Adipocyte (in vitro differentiated cells): Measurements from ENCODE around the gene GALR3.

Experiments
- DNase-seq: peaks from one replicate; pipeline ENCODE4 v3.0.0-alpha.2; 2015; ENCODE audit warnings: low read depth
- H3K27me3 ChIP-seq: replicated peaks from 2 replicates; pipeline ENCODE4 v1.7.0; 2013; ENCODE audit warnings: mild to moderate bottlenecking, low read length, moderate library complexity; ENCODE audit not compliant: control insufficient read depth, insufficient read depth
- H3K36me3 ChIP-seq: 2 replicates; pipeline ENCODE4 v1.7.0; 2013; ENCODE audit warnings: low read length, mild to moderate bottlenecking, moderate library complexity; ENCODE audit not compliant: control insufficient read depth, insufficient read depth, severe bottlenecking
- H3K4me1 ChIP-seq: 2 replicates; pipeline ENCODE4 v1.7.0; 2013; ENCODE audit warnings: mild to moderate bottlenecking, low read length, moderate library complexity; ENCODE audit not compliant: control insufficient read depth, insufficient read depth
- H3K4me3 ChIP-seq: 2 replicates; pipeline ENCODE4 v1.7.0; 2013; ENCODE audit warnings: mild to moderate bottlenecking, low read length, moderate library complexity
- H3K9ac ChIP-seq: 2 replicates; pipeline ENCODE4 v1.7.0; 2013; ENCODE audit warnings: mild to moderate bottlenecking, low read length, moderate library complexity
- H3K9me3 ChIP-seq: 2 replicates; pipeline ENCODE4 v1.7.0; 2013; ENCODE audit warnings: mild to moderate bottlenecking, low read length, moderate library complexity; ENCODE audit not compliant: control insufficient read depth

GALR3 gene

DNA sequence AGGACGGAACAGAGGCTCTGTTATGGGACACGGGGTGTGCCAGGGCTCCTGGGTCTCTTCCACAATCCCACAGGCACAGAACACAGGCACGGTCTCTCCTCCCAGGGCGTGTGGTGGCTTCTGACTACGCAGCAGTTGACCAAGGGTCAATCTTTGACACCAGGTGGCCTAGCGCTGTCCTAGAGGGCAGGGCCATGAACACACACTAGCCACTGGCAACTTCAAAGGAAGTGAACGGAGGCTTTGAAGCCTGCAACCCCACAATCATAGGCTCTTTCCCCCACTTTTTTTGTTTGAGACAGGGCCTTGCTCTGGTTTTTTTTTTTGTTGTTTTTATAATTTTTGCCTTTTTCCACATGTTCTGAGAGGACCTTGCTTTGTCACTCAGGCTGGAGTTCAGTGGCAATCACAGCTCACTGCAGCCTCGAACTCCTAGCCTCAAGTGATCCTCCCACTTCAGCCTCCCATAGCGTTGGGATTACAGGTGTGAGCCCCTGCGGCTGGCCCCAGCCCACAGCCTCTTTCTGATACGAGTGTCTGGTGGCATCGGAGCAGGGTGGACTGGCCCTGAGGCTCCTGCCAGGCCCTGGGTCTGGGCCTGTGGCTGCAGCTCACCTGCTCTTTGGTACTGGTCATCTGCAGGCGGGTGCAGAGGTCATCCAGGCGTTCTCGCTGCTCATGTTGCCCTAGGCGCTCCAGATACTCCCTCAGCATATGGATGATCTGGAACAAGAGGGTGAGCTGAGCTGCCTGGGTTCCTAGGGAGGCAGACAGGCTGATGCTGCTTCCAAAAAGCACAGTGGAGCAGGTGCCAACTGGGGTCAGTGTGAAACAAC lies 9.1 kb downstream of the GALR3 start:
- Histone ChIP-seq H3K27me3 (no peaks in the 10 kb centered on the region), H3K4me1 (no peaks in the 10 kb centered on the region), H3K36me3 (peaks cover 61% of the 10 kb centered on the region), H3K9ac (no peak overlapping the region), H3K4me3 (no peak overlapping the region), H3K9me3 (no peaks in the 10 kb centered on the region)
- no peak for DNase-seq

DNA sequence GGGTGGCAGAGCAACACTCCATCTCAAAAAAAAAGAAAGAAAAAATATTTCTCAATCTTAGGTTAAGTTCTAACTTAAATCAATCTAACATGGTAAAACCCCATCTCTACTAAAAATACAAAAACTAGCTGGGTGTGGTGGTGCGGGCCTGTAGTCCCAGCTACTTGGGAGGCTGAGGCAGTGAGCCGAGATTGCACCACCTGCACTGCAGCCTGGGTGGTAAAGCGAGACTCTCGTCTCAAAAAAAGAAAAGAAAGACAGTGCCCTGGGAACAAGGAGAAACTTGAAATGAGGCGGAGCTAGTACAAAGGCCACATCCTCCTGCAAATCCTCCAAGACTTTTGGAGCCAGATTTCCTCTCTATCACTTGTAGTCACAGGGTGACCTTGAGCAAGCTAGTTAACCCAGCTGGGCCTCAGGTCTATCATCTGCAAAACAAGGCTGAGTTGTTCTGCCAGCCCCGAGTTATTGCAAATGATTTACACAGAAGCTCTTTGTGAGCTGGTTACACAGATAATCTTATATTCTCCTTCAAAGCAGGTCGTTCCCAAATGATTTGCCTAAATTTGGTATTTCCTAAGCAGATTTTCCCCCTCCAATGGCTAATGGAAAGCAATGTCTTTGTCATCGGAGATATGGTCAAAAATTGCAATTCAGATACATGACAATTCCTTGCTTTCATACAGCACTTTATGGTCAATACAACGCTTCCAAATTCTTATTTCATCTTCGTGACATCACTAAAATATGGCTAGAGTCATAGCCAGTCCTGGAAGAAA lies 19.0 kb downstream of the GALR3 start:
- Histone ChIP-seq H3K27me3 (no peaks in the 10 kb centered on the region), H3K9me3 (no peaks in the 10 kb centered on the region), H3K4me1 (peaks cover 10% of the 10 kb centered on the region), H3K36me3 (peaks cover 24% of the 10 kb centered on the region), H3K4me3 (peak overlapping the region; percentile 89), H3K9ac (peak overlapping the region; percentile 19)
- DNase-seq: no peak

DNA sequence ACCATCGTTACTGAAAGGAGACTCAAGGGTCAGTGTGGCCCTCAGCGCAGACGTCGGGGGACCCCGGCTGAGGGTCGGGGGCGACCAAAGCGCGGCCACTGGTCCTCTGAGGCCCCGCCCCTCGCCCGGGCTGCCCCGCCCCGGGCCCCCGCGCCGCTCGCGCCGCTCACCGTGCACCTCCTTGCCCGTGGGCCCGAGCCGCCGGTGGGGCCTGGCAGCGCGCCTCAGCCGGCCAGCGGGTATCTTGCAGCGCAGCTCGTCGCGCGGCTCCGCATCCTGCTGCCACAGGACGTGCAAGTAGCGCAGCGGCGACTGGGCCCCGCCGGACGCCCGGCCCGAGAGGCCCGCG lies 20.5 kb downstream of the GALR3 start:
- no peaks in the 10 kb centered on the region for H3K27me3 ChIP-seq
- no peaks in the 10 kb centered on the region for H3K9me3 ChIP-seq
- peak; percentile 74 for DNase-seq
- peaks cover 12% of the 10 kb centered on the region for H3K36me3 ChIP-seq
- peaks cover 20% of the 10 kb centered on the region for H3K4me1 ChIP-seq
- peak overlapping the region; percentile 90 for H3K9ac ChIP-seq
- H3K4me3 ChIP-seq: peak overlapping the region; percentile 89

DNA sequence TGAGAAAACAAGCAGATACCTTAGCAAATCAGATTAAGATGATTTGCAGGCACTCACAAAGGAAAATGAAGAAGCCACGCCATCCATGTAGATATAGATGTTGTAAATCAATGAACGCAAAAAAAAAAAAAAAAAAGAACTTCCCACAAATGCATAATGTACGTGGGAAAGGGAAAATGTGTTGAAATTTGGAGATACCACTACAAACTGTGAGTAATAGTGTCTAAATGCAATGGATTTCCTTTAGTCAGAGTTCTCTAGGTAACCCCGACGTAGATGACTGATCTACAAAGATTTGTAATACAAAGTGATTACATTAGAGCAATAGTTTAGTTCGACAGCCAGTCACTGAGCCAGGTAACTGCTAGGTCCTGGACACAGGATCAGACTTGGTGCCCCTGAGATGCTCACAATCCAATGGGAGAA lies 21.7 kb downstream of the GALR3 start:
- peak overlapping the region; percentile 89 for H3K4me3 ChIP-seq
- no peaks in the 10 kb centered on the region for H3K27me3 ChIP-seq
- H3K9ac ChIP-seq: peak overlapping the region; percentile 90
- H3K9me3 ChIP-seq: no peaks in the 10 kb centered on the region
- H3K4me1 ChIP-seq: peaks cover 21% of the 10 kb centered on the region
- DNase-seq: no peak
- H3K36me3 ChIP-seq: peaks cover under 1% of the 10 kb centered on the region

- Histone ChIP-seq H3K4me3 (no peak overlapping the region), H3K27me3 (no peaks in the 10 kb centered on the region)
- DNase-seq: no peak
Measured at GRCh38 chr22:37846433-37846832, 23.3 kb downstream of the GALR3 start.

GRCh38 chr22:37848587-37849088 lies 25.5 kb downstream of the GALR3 start:
- peak overlapping the region; percentile 96 for H3K4me3 ChIP-seq
- peaks cover 29% of the 10 kb centered on the region for H3K36me3 ChIP-seq
- peak; percentile 17 for DNase-seq
- no peaks in the 10 kb centered on the region for H3K9me3 ChIP-seq
- H3K9ac ChIP-seq: peak overlapping the region; percentile 97
- no peaks in the 10 kb centered on the region for H3K27me3 ChIP-seq
- peaks cover 24% of the 10 kb centered on the region for H3K4me1 ChIP-seq

More at GRCh38 chr22:37846433-37846832, 23.3 kb downstream of the GALR3 start:
- H3K4me1 ChIP-seq: peaks cover 33% of the 10 kb centered on the region
- H3K36me3 ChIP-seq: peaks cover 7% of the 10 kb centered on the region
- no peaks in the 10 kb centered on the region for H3K9me3 ChIP-seq
- H3K9ac ChIP-seq: no peak overlapping the region

DNA sequence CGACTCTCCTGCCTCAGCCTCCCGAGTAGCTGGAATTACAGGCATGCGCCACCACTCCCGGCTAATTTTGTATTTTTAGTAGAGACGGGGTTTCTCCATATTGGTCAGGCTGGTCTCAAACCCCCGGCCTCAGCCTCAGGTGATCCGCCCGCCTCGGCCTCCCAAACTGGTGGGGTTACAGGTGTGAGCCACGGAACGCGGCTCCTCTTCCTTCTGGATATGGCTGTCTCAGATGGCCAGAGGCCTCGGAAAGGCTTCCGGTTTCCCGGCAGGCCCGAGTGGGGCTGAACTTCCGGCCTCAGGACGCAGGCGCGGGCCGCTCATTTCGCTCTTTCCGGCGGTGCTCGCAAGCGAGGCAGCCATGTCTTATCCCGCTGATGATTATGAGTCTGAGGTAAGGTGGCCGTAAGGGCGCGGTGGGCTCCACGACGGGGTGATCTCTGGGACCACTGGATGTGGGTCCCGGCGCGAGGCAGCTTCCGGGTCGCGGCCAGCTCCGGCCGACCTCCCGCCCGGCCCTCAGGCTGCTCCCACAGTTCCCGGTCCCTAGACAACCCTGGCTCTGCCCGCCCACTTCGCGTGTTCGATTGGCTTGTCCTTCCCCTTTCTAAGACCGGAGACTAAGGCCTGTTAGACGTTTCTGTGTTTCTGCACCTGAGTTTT lies 26.0 kb downstream of the GALR3 start, which contains the start of gene EIF3L:
Gene EIF3L (plus strand): TSS at position 331 of the 663 bp plus-strand sequence. CDS start 31 bp downstream, at position 362.
- Histone ChIP-seq H3K36me3 (peaks cover 35% of the 10 kb centered on the region), H3K9ac (peak within 1 kb of the TSS; percentile 97), H3K4me3 (peak within 1 kb of the TSS; percentile 96), H3K27me3 (no peaks in the 10 kb centered on the region), H3K9me3 (no peaks in the 10 kb centered on the region), H3K4me1 (peaks cover 24% of the 10 kb centered on the region)
- peak; percentile 96 for DNase-seq

GRCh38 chr22:37850801-37851200 lies 27.6 kb downstream of the GALR3 start:
- no peaks in the 10 kb centered on the region for H3K9me3 ChIP-seq
- peaks cover 24% of the 10 kb centered on the region for H3K4me1 ChIP-seq
- H3K4me3 ChIP-seq: no peak overlapping the region
- no peak for DNase-seq
- peak overlapping the region; percentile 97 for H3K9ac ChIP-seq
- H3K36me3 ChIP-seq: peaks cover 50% of the 10 kb centered on the region
- H3K27me3 ChIP-seq: no peaks in the 10 kb centered on the region

DNA sequence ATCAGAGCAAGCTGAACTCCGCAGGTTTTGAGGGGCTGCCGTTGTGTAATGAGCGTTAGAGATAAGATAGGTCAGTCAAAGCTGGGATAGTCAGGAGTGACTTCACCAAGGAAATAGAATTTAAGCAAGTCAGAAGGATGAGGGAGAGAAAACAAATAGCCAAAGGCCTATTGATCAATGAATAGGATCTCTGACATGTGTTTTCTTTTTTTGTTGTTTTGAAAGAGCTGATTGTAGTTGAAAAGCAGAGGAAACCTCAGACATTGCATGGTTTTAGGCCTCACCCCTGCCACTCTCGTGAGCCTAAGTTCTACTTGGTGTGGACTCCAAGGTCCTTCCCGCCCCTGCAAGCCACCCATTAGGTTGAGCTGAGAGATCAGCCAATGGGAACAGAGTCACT lies 29.2 kb downstream of the GALR3 start:
- Histone ChIP-seq H3K4me1 (peaks cover 24% of the 10 kb centered on the region), H3K36me3 (peaks cover 61% of the 10 kb centered on the region), H3K9me3 (no peaks in the 10 kb centered on the region), H3K9ac (no peak overlapping the region), H3K27me3 (no peaks in the 10 kb centered on the region), H3K4me3 (no peak overlapping the region)
- no peak for DNase-seq

GRCh38 chr22:37854946-37855345 lies 31.8 kb downstream of the GALR3 start:
- Histone ChIP-seq H3K9ac (no peak overlapping the region), H3K27me3 (no peaks in the 10 kb centered on the region), H3K4me3 (no peak overlapping the region), H3K36me3 (peaks cover 79% of the 10 kb centered on the region), H3K9me3 (no peaks in the 10 kb centered on the region), H3K4me1 (peaks cover 12% of the 10 kb centered on the region)
- DNase-seq: no peak

DNA sequence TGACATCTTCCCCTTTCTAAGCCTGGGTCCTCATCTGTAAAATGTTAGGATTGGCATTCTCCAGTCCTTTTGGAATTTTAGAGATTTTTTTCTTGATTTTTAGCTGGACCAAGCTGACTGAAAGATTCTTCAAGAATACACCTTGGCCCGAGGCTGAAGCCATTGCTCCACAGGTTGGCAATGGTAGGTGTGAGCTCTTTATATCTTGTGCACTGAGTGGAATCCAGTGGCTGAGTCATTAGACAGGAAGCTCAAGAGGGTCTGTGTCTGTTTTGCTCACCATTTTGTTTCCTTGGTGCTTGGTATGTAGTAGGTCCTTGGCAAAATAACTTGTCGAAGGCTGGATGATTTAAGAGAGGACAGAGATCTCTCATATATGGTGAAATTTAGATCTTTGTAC lies 32.3 kb downstream of the GALR3 start:
- no peak overlapping the region for H3K4me3 ChIP-seq
- H3K9ac ChIP-seq: no peak overlapping the region
- H3K9me3 ChIP-seq: no peaks in the 10 kb centered on the region
- peaks cover 83% of the 10 kb centered on the region for H3K36me3 ChIP-seq
- no peak for DNase-seq
- H3K27me3 ChIP-seq: no peaks in the 10 kb centered on the region
- peaks cover 6% of the 10 kb centered on the region for H3K4me1 ChIP-seq
